Measurements from ENCODE around the gene SGSM2. TPM values are rescaled to one million over a fixed set of nuclear protein-coding genes. Genes with fewer than 3 reads are reported as not detected.

The SGSM2 gene
- total and polyA plus RNA-seq, 4 donors, result 5.5 to 17.5 (median 12.4) TPM

DNA sequence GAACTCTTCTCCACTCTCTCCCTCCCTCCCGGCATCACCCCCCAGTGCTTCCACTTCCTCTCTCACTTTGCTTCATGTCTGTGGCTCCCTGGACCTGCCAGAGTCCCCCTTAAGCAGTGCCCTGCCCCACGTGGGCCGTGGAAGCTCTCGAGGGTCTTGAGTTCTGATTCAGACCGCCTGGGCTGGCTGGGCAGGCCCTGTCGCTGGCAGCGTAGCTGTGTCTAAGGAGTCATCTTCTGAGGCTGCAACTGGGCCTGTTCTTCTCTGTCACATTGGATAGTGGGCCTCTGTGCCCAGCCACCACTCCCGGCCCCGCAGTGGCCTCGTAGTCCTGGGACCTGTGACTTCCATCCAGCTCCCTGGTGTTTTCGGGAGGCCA lies 32.9 kb downstream of the SGSM2 start:
- TF ChIP-seq, protein P1, sequence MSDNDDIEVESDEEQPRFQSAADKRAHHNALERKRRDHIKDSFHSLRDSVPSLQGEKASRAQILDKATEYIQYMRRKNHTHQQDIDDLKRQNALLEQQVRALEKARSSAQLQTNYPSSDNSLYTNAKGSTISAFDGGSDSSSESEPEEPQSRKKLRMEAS (IDR thresholded peaks at IDR 0.05), result no peak
- TF ChIP-seq GABPA (IDR thresholded peaks at IDR 0.05 in 1 of 2, conservative IDR thresholded peaks at IDR 0.05 in 1 of 2) (no peak), YY1 (IDR thresholded peaks at IDR 0.05) (no peak), RAD21 (IDR thresholded peaks at IDR 0.05) (no peak), EGR1 (IDR thresholded peaks at IDR 0.05; ENCODE audit: low read depth in 2 of 2) (no peak), JUND (IDR thresholded peaks at IDR 0.05) (no peak), TAF1 (conservative IDR thresholded peaks at IDR 0.05) (no peak), HNF4A (conservative IDR thresholded peaks at IDR 0.05) (no peak), SP1 (IDR thresholded peaks at IDR 0.05) (no peak), RXRA (IDR thresholded peaks at IDR 0.05) (no peak), FOXA2 (IDR thresholded peaks at IDR 0.05) (no peak), FOXA1 (IDR thresholded peaks at IDR 0.05) (no peak), NR2F2 (IDR thresholded peaks at IDR 0.05) (no peak)
- TF ChIP-seq, protein P2, sequence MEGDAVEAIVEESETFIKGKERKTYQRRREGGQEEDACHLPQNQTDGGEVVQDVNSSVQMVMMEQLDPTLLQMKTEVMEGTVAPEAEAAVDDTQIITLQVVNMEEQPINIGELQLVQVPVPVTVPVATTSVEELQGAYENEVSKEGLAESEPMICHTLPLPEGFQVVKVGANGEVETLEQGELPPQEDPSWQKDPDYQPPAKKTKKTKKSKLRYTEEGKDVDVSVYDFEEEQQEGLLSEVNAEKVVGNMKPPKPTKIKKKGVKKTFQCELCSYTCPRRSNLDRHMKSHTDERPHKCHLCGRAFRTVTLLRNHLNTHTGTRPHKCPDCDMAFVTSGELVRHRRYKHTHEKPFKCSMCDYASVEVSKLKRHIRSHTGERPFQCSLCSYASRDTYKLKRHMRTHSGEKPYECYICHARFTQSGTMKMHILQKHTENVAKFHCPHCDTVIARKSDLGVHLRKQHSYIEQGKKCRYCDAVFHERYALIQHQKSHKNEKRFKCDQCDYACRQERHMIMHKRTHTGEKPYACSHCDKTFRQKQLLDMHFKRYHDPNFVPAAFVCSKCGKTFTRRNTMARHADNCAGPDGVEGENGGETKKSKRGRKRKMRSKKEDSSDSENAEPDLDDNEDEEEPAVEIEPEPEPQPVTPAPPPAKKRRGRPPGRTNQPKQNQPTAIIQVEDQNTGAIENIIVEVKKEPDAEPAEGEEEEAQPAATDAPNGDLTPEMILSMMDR (IDR thresholded peaks at IDR 0.05; ENCODE audit: low read depth, low read length, missing input control), result no peak
- TF ChIP-seq, protein P3, sequence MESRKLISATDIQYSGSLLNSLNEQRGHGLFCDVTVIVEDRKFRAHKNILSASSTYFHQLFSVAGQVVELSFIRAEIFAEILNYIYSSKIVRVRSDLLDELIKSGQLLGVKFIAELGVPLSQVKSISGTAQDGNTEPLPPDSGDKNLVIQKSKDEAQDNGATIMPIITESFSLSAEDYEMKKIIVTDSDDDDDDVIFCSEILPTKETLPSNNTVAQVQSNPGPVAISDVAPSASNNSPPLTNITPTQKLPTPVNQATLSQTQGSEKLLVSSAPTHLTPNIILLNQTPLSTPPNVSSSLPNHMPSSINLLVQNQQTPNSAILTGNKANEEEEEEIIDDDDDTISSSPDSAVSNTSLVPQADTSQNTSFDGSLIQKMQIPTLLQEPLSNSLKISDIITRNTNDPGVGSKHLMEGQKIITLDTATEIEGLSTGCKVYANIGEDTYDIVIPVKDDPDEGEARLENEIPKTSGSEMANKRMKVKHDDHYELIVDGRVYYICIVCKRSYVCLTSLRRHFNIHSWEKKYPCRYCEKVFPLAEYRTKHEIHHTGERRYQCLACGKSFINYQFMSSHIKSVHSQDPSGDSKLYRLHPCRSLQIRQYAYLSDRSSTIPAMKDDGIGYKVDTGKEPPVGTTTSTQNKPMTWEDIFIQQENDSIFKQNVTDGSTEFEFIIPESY (IDR thresholded peaks at IDR 0.05), result no peak
- TF ChIP-seq, protein P4, sequence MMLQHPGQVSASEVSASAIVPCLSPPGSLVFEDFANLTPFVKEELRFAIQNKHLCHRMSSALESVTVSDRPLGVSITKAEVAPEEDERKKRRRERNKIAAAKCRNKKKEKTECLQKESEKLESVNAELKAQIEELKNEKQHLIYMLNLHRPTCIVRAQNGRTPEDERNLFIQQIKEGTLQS (IDR thresholded peaks at IDR 0.05), result no peak
- TF ChIP-seq, protein P5, sequence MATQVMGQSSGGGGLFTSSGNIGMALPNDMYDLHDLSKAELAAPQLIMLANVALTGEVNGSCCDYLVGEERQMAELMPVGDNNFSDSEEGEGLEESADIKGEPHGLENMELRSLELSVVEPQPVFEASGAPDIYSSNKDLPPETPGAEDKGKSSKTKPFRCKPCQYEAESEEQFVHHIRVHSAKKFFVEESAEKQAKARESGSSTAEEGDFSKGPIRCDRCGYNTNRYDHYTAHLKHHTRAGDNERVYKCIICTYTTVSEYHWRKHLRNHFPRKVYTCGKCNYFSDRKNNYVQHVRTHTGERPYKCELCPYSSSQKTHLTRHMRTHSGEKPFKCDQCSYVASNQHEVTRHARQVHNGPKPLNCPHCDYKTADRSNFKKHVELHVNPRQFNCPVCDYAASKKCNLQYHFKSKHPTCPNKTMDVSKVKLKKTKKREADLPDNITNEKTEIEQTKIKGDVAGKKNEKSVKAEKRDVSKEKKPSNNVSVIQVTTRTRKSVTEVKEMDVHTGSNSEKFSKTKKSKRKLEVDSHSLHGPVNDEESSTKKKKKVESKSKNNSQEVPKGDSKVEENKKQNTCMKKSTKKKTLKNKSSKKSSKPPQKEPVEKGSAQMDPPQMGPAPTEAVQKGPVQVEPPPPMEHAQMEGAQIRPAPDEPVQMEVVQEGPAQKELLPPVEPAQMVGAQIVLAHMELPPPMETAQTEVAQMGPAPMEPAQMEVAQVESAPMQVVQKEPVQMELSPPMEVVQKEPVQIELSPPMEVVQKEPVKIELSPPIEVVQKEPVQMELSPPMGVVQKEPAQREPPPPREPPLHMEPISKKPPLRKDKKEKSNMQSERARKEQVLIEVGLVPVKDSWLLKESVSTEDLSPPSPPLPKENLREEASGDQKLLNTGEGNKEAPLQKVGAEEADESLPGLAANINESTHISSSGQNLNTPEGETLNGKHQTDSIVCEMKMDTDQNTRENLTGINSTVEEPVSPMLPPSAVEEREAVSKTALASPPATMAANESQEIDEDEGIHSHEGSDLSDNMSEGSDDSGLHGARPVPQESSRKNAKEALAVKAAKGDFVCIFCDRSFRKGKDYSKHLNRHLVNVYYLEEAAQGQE (IDR thresholded peaks at IDR 0.05), result no peak
- Histone ChIP-seq H3K9me3 (ENCODE audit: control insufficient read depth in 4 of 4, low read length in 3 of 4) (no peaks in the 10 kb centered on the region), H3K27ac (ENCODE audit: low read depth in 1 of 2, low read length in 2 of 2) (no peak overlapping the region), H3K27me3 (ENCODE audit: control insufficient read depth in 4 of 4, insufficient read depth in 4 of 4, low read length in 3 of 4) (no peaks in the 10 kb centered on the region), H3K9ac (ENCODE audit: low read depth in 1 of 2, low read length in 2 of 2) (no peak overlapping the region), H3K4me1 (ENCODE audit: control insufficient read depth in 4 of 4, insufficient read depth in 4 of 4, low read length in 3 of 4) (peaks cover 0 to 2% (median 0%) of the 10 kb centered on the region in 4 donors), H3K4me3 (ENCODE audit: low read depth in 1 of 3, low read length in 3 of 3) (no peak overlapping the region), H3K36me3 (ENCODE audit: control insufficient read depth in 4 of 4, insufficient read depth in 3 of 4, low read depth in 1 of 4, low read length in 3 of 4) (peaks cover under 1 to 13% (median 6%) of the 10 kb centered on the region in 4 donors)
- whole genome bisulfite sequencing, result 91% methylated on average over 11 of the region's 11 CpGs
- DNase-seq (ENCODE audit: low spot score), result no peak

Measured in liver (tissue), 9 donors.